ENCODE measurements around the gene B4GALNT3.
A peak's percentile ranks its signal among the peaks of the same experiment; 100 is the strongest.

B4GALNT3 gene

DNA sequence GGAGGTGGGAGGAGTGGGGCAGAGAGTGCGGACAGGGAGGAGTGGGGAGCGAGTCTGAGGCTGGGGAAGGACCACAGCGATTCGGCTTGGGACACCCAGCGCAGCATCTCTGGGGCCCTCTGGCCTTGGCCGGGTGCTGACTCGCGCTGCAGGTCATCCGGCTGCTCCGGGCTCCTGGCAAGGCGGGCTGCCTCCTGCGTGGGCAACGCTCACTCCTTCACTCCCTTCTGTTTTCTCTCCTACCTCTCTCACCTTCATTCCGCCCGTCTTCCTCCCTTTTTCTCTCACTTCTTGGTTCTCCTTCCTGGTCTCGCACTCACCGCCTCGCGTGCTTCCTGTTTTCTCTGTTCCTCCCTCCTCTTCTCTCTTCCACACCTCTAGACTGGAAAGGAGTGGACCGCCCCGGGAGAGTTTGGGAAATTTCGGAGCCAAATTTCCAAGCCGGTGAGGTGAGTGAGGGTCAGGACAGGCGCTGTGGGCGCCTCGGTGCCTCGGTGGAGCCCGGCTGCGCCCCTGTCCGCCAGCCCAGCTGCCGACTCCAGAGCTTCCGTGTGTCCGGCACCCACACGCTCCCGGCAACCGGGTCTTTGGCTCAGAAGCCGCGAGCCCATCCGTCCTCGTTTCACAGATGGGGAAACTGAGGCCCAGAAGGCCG, 86.7 kb downstream of the B4GALNT3 start:
- H3K27me3 Mint-ChIP-seq = peaks cover 81% of the 10 kb centered on the region

DNA sequence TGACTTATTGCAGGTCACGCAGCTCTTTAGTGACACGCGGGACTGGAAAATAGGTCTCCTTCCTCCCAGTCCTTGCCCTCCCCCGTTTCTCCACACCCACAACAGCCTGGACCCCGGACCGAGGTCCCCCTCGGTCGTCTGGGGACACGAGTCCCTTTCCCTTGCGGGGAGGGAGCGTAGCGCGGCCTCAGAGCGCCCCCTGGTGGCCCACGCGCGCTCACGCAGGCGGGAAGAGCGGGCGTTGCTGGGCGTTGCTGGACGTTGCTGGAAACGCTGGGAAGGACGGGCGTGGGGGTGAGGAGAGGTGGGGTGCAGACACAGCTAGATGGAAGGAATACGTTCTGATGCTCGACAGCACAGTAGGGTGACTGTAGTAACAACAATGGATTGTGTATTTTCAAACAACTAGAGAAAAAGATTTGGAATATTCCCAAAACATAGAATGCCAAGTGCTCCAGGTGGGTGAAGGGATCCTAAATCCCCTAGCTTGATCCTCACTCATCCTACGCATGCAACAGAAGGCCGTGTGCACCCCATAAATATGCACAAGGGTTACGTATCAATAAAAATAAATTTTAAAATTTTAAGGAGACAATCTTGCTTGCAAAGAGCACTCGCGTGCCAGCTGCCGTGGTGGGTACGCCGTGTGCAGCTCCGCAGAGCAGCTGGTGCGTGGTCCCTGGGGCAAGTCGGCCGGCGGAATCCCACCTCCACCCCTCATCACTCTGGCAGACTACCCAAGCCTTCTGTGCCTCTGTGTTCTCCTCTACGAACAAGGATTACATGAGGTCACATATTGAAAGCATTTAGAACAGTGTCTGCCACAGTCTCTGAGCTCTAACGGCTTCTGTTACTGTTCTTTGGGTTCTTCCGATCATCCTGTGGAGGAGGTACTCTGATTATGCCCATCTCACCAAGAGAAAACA, 87.4 kb downstream of the B4GALNT3 start:
- peaks cover 12% of the 10 kb centered on the region for H3K4me1 Mint-ChIP-seq
- H3K27ac Mint-ChIP-seq = no peak overlapping the region
- peaks cover 84% of the 10 kb centered on the region for H3K27me3 Mint-ChIP-seq
- no peak for ATAC-seq
- H3K9me3 Mint-ChIP-seq = no peaks in the 10 kb centered on the region
- no peak overlapping the region for H3K4me3 Mint-ChIP-seq
- H3K36me3 Mint-ChIP-seq = no peaks in the 10 kb centered on the region

More for the DNA sequence above, 86.7 kb downstream of the B4GALNT3 start:
- no peaks in the 10 kb centered on the region for H3K9me3 Mint-ChIP-seq
- no peaks in the 10 kb centered on the region for H3K36me3 Mint-ChIP-seq
- no peak overlapping the region for H3K4me3 Mint-ChIP-seq
- H3K27ac Mint-ChIP-seq = no peak overlapping the region
- no peak for ATAC-seq
- H3K4me1 Mint-ChIP-seq = peaks cover 12% of the 10 kb centered on the region

DNA sequence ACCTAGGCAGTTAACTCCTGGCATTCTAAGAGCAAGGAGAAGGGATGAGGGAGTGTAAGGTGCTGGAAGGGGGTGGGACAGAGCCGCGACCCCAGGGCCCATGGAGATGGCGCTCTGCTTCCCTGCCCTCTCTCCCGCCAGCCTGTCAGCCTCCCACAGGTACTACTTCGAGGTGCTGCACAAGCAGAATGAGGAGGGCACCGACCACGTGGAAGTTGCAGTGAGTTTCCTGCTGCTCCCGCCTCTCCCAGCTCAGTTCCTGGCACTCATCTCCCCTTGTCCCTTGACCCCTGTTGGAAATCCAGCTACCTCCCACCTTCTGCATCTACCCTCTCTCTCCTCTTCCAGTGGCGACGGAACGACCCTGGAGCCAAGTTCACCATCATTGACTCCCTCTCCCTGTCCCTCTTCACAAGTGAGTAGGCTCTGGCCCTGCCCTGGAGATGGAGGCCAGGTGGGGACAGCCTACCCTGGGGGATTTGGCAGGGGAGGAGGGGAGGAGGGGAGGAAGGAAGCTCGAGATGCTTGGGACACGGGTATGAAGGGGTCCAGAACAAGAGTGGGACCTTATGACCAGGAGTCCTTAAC, 88.2 kb downstream of the B4GALNT3 start:
- H3K4me3 Mint-ChIP-seq = no peak overlapping the region
- H3K4me1 Mint-ChIP-seq = peaks cover 13% of the 10 kb centered on the region
- H3K36me3 Mint-ChIP-seq = no peaks in the 10 kb centered on the region
- no peak overlapping the region for H3K27ac Mint-ChIP-seq
- no peaks in the 10 kb centered on the region for H3K9me3 Mint-ChIP-seq
- peaks cover 84% of the 10 kb centered on the region for H3K27me3 Mint-ChIP-seq
- ATAC-seq = no peak

DNA sequence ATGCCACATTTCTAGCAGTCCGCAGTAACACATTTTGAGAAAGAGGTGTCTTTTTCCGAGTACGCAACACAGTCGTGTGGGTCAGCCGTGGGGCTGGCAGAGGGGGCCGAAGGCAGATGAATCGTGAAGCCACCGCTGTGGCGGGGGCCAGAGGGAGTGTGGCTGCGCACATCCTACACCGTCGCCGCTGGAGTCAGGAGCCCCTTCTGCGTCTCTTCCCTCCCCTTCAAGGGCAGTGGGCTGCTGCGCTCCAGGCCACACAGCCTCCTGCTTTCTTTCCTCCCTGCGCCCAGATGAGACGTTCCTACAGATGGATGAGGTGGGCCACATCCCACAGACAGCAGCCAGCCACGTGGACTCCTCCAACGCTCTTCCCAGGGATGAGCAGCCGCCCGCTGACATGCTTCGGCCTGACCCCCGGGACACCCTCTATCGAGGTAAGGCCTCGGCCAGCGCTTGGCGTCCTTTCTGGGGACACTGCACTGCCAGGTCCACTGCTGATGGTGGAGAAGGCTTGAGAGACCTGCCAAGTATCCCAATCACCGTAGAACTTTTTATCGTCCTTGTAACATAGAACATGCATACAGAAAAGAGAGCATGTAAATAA, 89.8 kb downstream of the B4GALNT3 start:
- ATAC-seq = no peak
- Mint-ChIP-seq H3K4me1 (peaks cover 23% of the 10 kb centered on the region), H3K4me3 (no peak overlapping the region), H3K27ac (no peak overlapping the region), H3K27me3 (peaks cover 81% of the 10 kb centered on the region), H3K36me3 (no peaks in the 10 kb centered on the region), H3K9me3 (no peaks in the 10 kb centered on the region)

DNA sequence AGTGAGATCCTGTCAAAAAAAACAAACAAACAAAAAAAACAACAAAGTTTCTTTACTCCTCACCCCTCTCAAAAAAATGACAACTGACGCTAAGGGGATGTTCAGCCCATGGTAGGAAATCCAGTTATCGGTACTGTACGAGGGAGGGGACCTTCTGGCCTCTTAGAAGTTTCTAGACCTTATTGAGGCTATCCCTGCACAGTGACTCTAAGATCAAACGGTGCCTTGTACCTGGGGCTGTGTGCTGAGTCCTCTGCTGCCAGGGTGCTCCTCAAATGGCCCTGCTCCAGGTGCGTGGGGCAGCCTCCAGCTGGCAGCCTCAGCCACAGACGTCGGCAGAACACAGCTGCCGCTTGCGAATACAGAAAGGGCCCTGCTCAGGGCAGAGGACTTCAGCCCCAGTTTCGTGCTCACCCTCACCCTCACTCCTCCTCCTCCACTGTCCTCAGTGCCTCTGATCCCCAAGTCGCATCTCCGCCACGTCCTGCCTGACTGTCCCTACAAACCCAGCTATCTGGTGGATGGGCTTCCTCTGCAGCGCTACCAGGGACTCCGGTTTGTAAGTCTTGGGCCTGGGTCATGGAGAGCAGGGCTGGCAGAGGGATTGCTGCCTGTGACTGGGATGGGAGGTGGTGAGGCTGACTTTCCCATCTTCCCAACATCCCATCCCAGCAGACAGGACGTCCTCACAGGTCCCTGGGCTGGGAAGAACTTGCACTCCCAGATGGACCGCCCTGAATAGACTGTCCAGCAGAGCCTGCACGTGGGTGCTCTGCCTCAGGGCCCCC, 90.9 kb downstream of the B4GALNT3 start:
- Mint-ChIP-seq H3K27ac (no peak overlapping the region), H3K9me3 (no peaks in the 10 kb centered on the region)
- ATAC-seq = no peak

DNA sequence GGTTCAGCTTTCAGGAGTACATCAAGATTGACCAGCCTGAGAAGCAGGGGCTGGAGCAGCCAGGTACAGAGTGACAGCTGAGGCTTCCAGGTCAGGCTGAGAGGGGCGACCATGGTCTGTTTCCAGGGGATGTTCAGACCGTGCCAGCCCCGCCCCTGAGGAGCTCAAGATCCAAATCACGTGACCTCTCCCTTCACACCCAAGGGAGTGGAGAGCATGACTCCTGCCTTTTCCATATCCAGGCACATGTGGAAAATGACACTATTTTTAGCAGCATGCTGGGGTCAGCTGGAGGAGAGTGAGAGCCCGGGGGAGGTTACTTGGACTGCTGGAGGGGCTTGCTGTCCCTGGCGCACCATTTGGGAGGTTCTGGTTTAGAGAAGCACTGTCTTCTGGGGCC, 92.7 kb downstream of the B4GALNT3 start:
- Mint-ChIP-seq H3K9me3 (no peaks in the 10 kb centered on the region), H3K27ac (no peak overlapping the region), H3K36me3 (no peaks in the 10 kb centered on the region), H3K27me3 (peaks cover 53% of the 10 kb centered on the region), H3K4me1 (peaks cover 11% of the 10 kb centered on the region), H3K4me3 (no peak overlapping the region)
- ATAC-seq = no peak

More for the DNA sequence above, 90.9 kb downstream of the B4GALNT3 start:
- H3K4me3 Mint-ChIP-seq = no peak overlapping the region
- H3K4me1 Mint-ChIP-seq = peaks cover 23% of the 10 kb centered on the region
- H3K27me3 Mint-ChIP-seq = peaks cover 70% of the 10 kb centered on the region
- no peaks in the 10 kb centered on the region for H3K36me3 Mint-ChIP-seq

DNA sequence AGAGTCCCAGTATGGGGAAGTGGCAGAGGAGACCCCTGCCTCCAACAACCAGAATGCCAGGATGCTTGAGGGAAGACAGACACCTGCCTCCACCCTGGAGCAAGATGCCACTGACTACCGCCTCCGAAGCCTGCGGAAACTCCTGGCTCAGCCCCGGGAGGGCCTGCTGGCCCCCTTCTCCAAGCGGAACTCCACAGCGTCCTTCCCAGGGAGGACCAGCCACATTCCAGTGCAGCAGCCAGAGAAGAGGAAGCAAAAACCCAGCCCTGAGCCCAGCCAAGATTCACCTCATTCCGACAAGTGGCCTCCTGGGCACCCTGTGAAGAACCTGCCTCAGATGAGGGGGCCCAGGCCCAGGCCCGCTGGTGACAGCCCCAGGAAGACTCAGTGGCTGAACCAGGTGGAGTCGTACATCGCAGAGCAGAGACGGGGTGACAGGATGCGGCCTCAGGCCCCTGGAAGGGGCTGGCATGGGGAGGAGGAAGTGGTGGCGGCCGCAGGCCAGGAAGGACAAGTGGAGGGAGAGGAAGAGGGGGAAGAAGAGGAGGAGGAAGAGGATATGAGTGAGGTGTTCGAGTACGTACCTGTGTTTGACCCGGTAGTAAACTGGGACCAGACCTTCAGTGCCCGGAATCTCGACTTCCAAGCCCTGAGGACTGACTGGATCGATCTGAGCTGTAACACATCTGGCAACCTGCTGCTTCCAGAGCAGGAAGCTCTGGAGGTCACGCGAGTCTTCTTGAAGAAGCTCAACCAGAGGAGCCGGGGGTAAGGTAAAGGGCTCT, 93.7 kb downstream of the B4GALNT3 start:
- H3K4me1 Mint-ChIP-seq = peaks cover 11% of the 10 kb centered on the region
- H3K27ac Mint-ChIP-seq = peak overlapping the region; percentile 43
- H3K4me3 Mint-ChIP-seq = peak overlapping the region; percentile 73
- no peaks in the 10 kb centered on the region for H3K36me3 Mint-ChIP-seq
- no peaks in the 10 kb centered on the region for H3K9me3 Mint-ChIP-seq
- peak; percentile 48 for ATAC-seq
- peaks cover 45% of the 10 kb centered on the region for H3K27me3 Mint-ChIP-seq

DNA sequence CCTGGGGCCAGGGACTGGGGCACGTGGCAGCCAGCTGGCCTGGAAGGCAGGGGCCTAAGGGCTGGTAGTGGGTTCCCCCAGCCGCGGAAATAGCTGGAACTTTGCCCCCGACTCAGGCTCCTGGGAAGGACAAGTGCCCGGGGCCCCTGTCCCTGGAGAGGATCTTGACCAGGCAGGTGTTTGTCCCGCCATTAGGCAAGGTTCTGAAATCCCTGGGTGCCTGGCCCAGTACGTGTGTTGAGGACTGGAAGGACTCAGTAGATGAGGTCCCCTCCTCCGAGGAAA, 94.2 kb downstream of the B4GALNT3 start:
- H3K4me3 Mint-ChIP-seq = peak overlapping the region; percentile 73

DNA sequence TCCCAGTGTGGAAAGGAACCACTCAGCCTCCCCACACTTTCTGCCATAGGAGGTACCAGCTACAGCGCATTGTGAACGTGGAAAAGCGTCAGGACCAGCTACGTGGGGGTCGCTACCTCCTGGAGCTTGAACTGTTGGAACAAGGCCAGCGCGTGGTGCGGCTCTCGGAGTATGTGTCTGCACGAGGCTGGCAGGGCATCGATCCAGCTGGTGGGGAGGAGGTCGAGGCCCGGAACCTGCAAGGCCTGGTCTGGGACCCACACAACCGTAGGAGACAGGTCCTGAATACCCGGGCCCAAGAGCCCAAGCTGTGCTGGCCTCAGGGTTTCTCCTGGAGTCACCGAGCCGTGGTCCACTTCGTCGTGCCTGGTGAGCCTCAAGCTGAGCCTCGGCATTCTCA, 96.8 kb downstream of the B4GALNT3 start:
- ATAC-seq = no peak
- H3K27me3 Mint-ChIP-seq = peaks cover 35% of the 10 kb centered on the region
- peaks cover 16% of the 10 kb centered on the region for H3K4me1 Mint-ChIP-seq
- H3K27ac Mint-ChIP-seq = no peak overlapping the region
- no peaks in the 10 kb centered on the region for H3K9me3 Mint-ChIP-seq
- H3K4me3 Mint-ChIP-seq = no peak overlapping the region
- H3K36me3 Mint-ChIP-seq = peaks cover 4% of the 10 kb centered on the region

More for the DNA sequence above, 94.2 kb downstream of the B4GALNT3 start:
- H3K36me3 Mint-ChIP-seq = peaks cover 3% of the 10 kb centered on the region
- H3K27me3 Mint-ChIP-seq = peaks cover 46% of the 10 kb centered on the region
- no peaks in the 10 kb centered on the region for H3K9me3 Mint-ChIP-seq
- peak overlapping the region; percentile 43 for H3K27ac Mint-ChIP-seq
- ATAC-seq = no peak
- H3K4me1 Mint-ChIP-seq = peaks cover 11% of the 10 kb centered on the region

DNA sequence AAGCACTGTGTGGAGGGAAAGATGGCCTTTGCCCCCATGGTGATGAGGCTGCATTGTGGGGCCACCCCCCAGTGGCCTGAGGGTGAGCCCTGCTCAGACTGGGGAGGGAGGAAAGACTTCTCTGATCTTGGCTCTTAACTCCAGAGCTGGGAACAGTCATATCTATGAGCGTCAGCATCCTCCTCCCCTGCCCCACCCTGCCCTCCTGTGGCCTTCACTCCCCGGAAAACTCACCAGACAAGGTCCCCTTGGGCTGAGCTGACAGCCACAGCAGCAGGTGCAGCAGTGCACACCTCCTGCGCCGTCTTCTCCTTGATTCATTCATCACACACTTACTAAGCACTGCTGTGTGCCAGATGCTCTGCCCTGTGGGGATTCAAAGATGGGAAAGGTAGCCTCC, 98.8 kb downstream of the B4GALNT3 start:
- Mint-ChIP-seq H3K36me3 (peaks cover 4% of the 10 kb centered on the region), H3K27ac (no peak overlapping the region), H3K9me3 (no peaks in the 10 kb centered on the region), H3K27me3 (peaks cover 14% of the 10 kb centered on the region), H3K4me1 (peaks cover 29% of the 10 kb centered on the region), H3K4me3 (no peak overlapping the region)
- no peak for ATAC-seq

DNA sequence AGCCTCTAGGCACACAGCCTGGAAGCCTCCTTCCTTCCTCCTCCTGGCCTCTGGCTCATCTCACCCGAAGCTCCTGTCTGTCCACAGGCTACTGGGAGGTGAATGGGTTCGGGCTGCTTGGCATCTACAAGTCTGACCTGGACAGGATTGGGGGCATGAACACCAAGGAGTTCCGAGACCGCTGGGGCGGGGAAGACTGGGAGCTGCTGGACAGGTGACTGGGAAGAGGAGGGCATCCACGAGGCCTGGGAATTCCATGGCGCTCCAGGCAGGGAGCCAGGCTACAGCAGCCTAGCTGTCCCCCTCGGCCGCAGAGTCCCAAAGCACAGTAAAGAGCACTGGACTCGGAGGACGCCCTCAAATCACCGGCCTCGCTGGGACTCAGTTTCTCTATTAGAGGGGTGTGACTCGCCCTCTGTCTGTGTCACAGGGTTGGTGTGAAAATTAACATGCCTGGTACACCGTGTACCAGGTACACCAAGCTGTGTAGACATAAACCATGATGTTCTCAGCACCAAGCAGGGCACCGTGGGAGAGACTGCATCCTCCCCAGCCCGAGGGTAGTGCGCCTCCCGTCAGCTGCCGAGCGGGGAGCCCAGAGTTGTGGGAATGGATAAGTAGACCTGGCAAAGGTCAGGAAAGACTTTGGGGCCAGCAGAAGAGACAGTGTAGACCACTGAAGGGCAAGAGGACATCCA, 99.6 kb downstream of the B4GALNT3 start:
- no peak overlapping the region for H3K27ac Mint-ChIP-seq
- no peak overlapping the region for H3K4me3 Mint-ChIP-seq
- H3K9me3 Mint-ChIP-seq = no peaks in the 10 kb centered on the region
- no peak for ATAC-seq
- H3K4me1 Mint-ChIP-seq = peaks cover 33% of the 10 kb centered on the region
- peaks cover 4% of the 10 kb centered on the region for H3K36me3 Mint-ChIP-seq
- peaks cover 12% of the 10 kb centered on the region for H3K27me3 Mint-ChIP-seq

DNA sequence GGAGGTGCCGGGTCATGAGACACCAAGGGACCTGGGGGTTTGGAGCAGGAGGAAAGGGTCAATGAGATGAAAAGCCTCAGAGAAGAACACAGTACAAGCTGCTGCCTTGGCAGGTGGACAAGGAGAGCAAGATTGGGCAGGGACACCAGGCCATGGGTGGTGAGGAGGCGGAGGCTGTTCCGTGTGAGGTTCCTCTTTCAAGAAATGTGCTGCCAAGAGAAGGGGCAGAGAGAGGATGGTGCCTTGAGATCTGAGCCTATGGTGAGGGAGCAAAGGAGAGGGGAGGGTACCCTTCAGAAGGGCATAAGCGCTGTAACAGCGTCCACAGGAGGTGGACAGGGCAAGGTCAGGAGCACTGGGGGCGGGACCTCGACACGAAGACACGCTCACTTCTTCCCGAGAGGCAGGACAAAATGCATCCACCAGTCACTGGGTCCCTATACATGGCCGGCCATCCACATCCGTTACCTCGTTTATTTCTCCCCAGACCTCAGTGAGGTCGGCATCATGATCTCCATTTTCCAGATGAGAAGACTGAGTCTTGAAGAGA, 100.2 kb downstream of the B4GALNT3 start:
- ATAC-seq = no peak
- Mint-ChIP-seq H3K36me3 (peaks cover 4% of the 10 kb centered on the region), H3K27ac (no peak overlapping the region), H3K9me3 (no peaks in the 10 kb centered on the region), H3K27me3 (peaks cover 12% of the 10 kb centered on the region), H3K4me3 (no peak overlapping the region), H3K4me1 (peaks cover 33% of the 10 kb centered on the region)

DNA sequence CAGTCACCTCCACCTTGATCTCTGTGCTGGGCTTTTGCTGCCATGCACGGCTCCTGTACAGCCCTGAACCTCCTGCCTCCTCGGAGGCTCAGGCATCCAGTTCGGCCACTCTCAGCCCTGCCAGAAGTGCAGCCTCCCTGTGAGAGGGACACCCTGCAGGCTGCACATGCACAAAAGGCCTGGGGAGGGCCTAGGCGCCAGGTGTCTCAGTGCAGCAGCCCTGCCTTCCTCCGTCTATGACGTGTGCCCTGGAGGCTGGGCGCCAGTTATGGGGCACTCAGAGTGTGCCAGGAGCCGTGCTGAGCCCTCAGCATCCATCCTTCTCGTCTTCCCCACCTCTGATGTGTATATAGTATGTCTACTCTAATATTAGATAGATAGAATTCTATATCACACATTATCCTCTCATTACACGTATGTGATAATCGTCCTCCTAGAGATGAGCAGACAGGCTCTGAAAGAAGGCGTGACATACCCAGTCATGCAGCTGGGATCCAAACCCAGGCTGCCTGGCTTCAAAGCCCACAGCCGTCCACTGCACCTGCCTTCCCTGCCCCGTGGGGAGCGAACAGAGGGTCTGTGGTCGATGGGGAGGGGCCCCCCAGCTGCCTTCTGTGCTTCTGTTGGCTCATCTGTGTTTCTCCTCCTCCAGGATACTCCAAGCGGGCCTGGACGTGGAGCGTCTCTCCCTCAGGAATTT, 101.1 kb downstream of the B4GALNT3 start:
- H3K9me3 Mint-ChIP-seq = no peaks in the 10 kb centered on the region
- peaks cover 33% of the 10 kb centered on the region for H3K4me1 Mint-ChIP-seq
- no peak for ATAC-seq
- H3K27ac Mint-ChIP-seq = no peak overlapping the region
- peaks cover 12% of the 10 kb centered on the region for H3K27me3 Mint-ChIP-seq
- H3K4me3 Mint-ChIP-seq = no peak overlapping the region
- H3K36me3 Mint-ChIP-seq = peaks cover 4% of the 10 kb centered on the region
